RPMI7951 (cell line): ENCODE measurements around the gene ARMC6. TPM values are rescaled to one million over a fixed set of nuclear protein-coding genes. Genes with fewer than 3 reads are reported as not detected.

Experiments used
- DNase-seq: peaks from one replicate; pipeline ENCODE4 v3.0.0-alpha.2; 2012; ENCODE audit warnings: low read depth
- total RNA-seq: library from RNA; depleted of rRNA; stranded (reverse); fragments of >200 nt; shearing (Covaris generic); gene quantifications from 2 replicates; pipeline ENCODE4 v1.2.3, GENCODE V29; 2014; rRNA removed

Gene ARMC6
- 46.2 and 54.1 TPM in 2 replicates for total RNA-seq

DNA sequence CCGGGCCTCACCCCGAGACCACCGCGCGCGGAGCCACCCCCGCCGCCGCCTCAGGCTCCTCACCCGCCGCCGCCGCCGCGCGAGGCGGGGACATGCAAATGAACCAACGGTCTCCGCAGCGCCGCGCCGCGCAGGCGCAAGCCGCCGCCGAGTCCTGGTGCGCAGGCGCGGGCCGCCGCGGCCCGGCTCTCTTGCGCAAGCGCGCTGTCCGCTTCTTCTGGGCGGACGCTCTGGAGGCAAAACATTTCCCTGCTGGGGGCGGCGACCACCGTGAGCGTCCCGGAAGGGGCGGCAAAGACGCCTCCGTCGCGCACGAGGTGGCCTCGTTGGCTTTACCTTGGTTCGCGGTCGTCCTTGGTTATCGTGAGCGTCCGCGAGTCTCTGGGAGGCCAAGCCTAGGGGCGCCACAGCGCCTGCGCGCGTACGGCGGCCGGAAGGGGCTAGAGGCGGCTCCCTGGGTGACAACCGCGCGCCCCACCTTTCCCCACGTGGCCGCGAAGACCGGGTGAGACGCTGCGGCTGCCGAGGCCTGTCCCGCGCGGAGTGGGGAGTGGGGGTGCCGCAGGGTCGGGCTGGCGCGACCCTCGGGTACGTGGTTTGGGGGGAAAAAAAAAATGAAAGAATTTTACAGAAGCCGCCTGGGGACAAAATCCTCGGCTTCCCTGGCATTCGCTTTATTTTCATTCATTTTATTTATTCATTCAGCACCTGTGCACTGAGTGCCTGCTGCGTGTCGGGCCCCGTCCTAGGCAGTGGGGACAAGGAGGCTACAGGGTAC is at the start of gene ARMC6, which contains the start of gene SUGP2:
Gene ARMC6 (plus strand): TSS at position 178 of the 778 bp plus-strand sequence. CDS start 607 bp downstream, outside the sequence.
Gene SUGP2 (minus strand): TSS at position 92 of the 778 bp plus-strand sequence. CDS start 2,446 bp downstream, outside the sequence.
- peak; percentile 84 for DNase-seq

DNA sequence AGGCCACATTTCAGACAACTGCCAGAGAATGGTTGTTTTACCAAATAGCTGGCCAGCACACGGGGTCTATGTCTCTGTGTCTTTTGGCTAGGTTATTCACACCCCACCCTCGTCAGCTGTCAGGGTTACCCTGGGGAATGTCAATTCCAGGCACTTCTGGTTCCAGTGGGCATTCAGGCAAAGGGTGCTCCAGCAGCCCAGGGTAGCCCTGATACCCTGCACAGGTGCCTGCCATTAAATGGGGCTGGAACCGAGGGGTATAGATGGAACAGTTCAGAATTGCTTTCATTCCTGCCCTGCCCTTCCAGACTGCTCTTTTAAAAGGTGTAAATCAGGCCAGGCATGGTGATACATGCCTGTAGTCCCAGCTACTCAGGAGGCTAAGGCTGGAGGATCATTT is 49.2 kb upstream of the ARMC6 start:
- DNase-seq: no peak

DNA sequence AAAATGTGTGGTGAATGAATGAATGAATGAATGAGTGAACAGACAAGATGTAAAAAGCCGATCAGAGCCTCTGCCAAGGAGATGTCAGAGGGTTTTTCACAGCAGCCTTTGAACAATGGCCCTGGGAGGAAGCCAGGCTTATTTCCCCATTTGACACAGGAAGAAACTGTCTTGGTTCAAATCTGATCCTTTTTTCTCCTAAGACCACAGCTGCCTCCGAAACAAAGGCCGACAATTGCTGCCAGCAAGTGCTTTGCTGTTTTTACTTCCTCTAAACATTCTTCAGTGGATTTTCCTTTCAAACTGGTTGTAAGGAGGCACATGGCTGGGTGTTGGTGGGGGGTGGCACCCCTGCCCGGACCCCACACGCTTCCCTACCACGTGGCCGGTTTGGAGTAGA is 48.1 kb upstream of the ARMC6 start:
- DNase-seq: no peak

- DNase-seq: no peak
Observed at GRCh38 chr19:18987456-18987855, 45.9 kb upstream of the ARMC6 start.

- DNase-seq: no peak
Observed at GRCh38 chr19:18989316-18989715, 44.1 kb upstream of the ARMC6 start.

- no peak for DNase-seq
Observed at GRCh38 chr19:18990128-18990708, 43.2 kb upstream of the ARMC6 start.

DNA sequence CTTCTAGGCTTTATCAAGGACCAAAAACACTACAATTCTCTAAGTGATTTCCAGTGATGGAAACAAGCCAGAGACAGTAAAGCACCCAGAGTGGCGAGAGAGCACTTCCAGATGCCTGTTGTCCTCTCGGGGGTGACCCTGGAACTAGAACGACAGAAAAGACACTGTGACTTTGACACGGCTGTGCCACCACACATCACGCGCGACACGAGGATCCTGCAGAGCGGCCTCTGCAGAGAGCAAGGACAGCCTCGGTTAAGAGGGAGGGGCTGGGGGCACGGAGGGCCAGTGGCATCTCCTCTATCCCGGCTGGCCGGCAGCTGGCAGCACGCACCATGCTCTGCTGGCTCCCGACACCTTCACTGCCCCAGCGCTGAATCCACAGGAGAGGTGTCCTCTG is 42.4 kb upstream of the ARMC6 start:
- DNase-seq: no peak

- no peak for DNase-seq
Observed at GRCh38 chr19:18991468-18991867, 41.9 kb upstream of the ARMC6 start.

DNA sequence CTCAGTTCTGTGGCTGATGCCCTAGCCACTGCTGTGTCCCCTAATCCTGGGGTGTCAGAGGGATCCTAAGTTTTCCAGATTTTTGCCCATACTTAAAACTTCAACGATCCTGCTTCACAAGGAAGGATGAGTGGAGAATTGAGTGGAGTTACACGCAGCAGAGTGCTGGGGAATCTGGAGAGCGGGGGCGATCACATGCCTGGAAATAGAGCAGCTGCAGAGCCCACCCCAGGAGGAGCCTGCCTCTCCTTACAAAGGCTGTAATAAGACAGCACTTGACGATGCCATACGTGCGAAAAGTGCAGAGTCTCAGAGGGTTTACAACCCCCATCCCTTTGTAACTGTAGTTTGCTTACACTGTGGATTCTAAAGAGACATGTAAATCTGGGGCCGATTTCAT is 40.7 kb upstream of the ARMC6 start:
- DNase-seq: no peak

DNA sequence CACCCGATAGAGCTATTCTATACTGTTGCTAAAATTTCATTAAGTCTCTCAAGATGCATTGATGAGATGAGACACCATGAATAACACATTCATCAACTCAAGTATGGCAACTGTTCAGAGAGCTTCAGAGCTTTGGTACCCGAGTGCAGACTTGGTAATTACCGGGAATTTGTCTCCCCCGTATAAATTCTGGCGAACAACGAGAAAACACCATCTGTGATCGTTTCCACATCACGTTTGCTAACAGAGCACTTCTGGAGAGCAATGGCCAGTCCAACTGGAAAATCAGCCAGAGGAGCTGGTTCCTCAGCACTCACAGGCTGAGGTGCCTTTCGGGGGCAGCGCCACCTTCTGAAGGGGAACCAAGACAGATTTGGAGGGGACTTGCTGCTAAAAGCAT is 40.3 kb upstream of the ARMC6 start:
- DNase-seq: no peak

DNA sequence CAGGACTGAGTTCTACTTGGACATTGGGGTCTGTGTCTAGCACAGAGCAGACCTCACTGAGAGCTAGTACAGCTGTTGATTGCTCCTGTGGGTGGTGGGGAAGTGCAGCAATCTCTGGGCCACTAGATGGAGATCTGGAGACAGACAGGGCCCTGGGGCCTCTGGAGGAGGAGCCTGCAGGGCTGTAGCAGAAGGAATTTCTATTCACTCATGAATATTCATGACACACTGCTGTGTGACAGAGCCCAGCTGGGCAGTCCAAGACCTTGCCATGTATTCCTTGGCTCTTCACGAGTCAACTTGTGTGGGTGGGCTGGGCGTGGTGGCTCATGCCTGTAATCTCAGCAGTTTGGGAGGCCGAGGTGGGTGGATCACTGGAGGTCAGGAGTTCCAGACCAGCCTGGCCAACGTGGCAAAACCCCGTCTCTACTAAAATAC is 37.6 kb upstream of the ARMC6 start:
- peak; percentile 78 for DNase-seq

- DNase-seq: no peak
Observed at GRCh38 chr19:18996351-18996750, 37.1 kb upstream of the ARMC6 start.

DNA sequence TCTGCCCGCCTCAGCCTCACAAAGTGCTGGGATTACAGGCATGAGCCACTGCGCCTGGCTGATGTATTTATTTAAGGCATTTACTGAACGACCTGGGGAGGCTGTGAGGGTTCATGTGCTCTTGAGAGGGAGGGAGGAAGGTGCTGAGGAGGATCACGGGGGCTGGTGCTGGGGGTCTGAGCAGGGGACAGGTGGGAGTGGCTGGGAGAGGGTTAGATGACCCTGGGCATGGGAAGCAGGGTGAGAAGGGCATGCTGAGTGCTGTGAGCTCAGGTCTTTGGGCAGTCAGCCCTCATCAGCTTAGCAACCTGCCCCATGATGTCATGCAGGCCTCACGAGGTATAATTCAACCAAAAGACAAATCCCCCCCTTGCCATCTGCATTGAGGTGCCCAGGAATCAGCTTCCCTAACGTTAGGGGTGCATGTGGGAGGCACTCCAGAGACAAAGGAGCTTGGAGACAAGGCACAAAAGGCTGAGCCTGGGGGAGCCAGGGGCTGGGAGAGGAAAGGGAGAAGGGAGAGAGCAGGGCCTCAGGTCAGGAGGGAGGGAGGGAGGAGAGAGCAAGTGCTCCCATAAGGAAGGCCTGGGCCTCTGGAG is 36.5 kb upstream of the ARMC6 start:
- DNase-seq: no peak

- DNase-seq: no peak
Observed at GRCh38 chr19:18998276-18998675, 35.1 kb upstream of the ARMC6 start.

DNA sequence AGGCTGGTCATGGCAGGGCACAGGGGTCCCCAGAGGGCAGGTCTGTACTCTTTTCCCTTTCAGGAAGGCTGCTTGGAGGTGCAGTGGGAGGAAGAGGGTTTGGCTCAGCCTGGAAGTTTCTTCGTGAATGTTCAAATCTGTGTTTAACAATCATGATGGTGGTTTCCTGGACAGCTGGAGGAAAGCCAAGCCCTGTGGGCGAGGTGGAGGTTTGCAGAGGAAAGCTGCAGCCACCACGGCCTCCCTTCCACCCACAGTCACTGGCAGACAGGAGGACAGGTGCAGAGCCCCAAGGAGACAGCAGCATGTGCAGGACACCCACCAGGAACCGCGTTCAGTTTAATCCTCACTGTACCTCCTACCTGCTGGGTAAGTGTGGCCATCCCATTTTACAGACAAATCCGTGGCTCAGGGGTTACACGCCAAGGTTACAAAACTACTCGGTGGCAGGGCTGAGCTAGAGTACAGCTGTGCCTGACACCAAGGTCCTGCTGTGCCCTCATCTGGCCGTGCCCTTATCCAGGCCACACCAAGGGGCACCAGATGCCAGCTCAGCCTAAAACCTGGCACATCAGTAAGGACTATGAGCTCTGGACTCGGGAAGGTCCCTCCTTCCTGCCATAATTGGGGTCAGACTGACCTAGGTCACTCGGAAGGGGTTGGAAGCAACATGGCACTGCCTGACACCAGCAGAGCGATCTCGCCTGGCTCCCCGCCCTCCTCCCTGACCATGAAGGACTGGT is 34.2 kb upstream of the ARMC6 start:
- DNase-seq: peak; percentile 74

DNA sequence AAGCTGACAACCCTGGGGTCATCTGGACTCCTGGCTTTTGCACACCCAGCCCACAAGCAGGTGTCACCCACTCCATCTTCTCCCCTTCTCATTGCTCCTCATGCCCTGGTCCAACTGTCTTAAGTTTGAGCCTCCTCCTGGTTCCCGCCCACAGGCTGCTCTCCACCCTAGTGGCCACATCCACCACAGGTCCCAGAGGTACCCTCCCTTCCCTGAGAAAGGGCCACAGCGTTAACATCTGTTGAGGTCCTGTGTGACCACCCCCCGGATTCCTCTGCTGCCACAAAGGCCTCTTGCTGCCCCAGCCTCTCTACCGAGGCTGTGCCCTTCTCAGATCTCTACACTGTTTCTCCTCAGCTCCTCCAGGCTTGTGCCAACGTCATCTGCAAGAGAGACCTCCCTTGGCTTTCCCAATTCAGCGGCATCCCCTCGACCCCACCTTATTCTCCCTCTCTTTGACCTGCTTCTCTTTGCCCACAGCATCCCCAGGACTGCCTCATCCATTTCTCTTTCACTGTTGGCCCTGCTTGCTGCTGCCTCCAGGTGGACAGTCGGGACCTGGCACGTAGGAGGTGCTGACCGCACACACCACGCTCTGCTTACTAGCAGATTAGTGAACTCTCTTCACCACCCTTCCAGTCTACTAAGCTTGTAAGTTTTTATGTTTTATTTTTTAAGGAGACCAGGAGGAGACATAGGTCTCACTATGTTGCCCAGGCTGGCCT is 33.3 kb upstream of the ARMC6 start:
- DNase-seq: no peak

DNA sequence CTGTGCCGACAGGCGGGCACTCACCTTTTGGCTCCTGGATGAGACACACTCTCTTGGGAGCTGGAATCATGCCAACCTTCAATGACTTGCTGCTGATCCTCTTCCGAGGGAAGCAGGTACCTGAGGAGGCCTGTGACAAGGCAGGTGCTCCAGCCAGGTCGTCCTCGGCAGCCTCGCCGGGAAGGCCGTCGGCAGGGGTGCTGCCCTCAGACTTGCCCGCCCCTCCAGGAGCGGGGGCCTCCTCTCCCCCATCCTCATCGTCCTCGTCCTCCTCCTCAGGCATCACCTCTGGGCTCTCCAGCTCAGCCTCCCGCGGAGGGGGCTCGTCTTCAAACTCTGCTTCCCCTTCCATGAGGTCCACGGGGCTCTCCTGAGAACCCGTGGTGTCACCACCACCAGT is 29.3 kb upstream of the ARMC6 start:
- DNase-seq: no peak

- peak; percentile 25 for DNase-seq
Observed at GRCh38 chr19:19006213-19006612, 27.2 kb upstream of the ARMC6 start.

GRCh38 chr19:19009951-19010350 is 23.5 kb upstream of the ARMC6 start:
- no peak for DNase-seq

DNA sequence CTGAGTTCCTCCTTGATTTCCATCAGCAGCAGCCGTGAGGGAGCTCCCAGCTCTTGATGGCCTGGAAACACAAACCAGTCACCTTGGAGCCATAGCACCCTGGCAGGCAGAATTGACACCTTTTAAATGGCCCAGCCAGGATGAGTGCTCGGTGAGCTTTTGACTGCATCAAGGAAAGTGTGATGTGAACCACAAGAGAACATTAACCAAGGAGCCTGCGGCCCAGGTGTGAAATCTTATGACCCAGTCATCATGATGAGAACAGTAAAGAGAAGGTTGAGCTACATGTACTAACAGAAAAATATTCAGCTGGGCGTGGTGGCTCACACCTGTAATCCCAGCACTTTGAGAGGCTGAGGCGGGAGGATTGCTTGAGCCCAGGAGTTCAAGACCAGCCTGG is 22.9 kb upstream of the ARMC6 start:
- no peak for DNase-seq

DNA sequence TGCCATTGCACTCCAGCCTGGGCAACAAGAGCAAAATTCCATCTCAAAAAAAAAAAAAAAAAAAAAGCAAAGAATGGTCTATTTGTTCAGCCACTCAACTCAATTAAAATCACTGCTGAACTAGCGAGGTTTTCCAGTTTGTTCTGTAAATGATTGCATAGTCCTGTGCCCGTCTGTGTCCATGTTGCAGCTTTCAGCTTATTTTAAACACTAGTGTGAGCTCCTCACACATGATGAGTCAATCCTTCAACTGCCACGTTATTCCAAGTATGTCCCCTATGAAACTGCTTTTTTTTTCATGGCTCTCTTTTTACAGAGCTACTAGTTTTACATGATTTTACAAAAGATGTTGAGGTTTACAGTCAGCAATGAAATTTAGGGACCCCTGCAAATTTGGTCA is 12.3 kb upstream of the ARMC6 start:
- DNase-seq: peak; percentile 46
